ENCODE results near the gene NUDT22. TPM values are rescaled to one million over a fixed set of nuclear protein-coding genes. Genes with fewer than 3 reads are reported as not detected.

NUDT22 gene
- total RNA-seq, 1 experiment from 2014 or later, result 81.5 TPM

- H3K27me3 ChIP-seq (replicated peaks), result no peaks in the 10 kb centered on the region
- peaks cover 3% of the 10 kb centered on the region; the same call in 1 of the 2 replicates for H3K9me3 ChIP-seq (replicated peaks)
- DNase-seq (ENCODE audit: low read depth in 1 of 2, low spot score in 2 of 2), result no peak
- peaks cover 46% of the 10 kb centered on the region for H3K36me3 ChIP-seq
- peaks cover 25% of the 10 kb centered on the region for H3K4me1 ChIP-seq (replicated peaks)
- H3K27ac ChIP-seq, result no peak overlapping the region
- no peak overlapping the region; the same call in 1 of the 2 replicates for H3K4me3 ChIP-seq
Measured at GRCh38 chr11:64253043-64253442, 27.0 kb downstream of the NUDT22 start.

- H3K9me3 ChIP-seq (replicated peaks), result peaks cover 3% of the 10 kb centered on the region; the same call in 1 of the 2 replicates
- peaks cover 25% of the 10 kb centered on the region for H3K4me1 ChIP-seq (replicated peaks)
- no peak for DNase-seq (ENCODE audit: low read depth in 1 of 2, low spot score in 2 of 2)
- peaks cover 51% of the 10 kb centered on the region for H3K36me3 ChIP-seq
- H3K4me3 ChIP-seq, result no peak overlapping the region
- no peak overlapping the region for H3K27ac ChIP-seq
- H3K27me3 ChIP-seq (replicated peaks), result no peaks in the 10 kb centered on the region
Measured at GRCh38 chr11:64253481-64253880, 27.4 kb downstream of the NUDT22 start.

- no peak overlapping the region for H3K27ac ChIP-seq
- no peaks in the 10 kb centered on the region for H3K27me3 ChIP-seq (replicated peaks)
- peaks cover 59% of the 10 kb centered on the region for H3K36me3 ChIP-seq
- no peak overlapping the region for H3K4me3 ChIP-seq
- peaks cover 3% of the 10 kb centered on the region; the same call in 1 of the 2 replicates for H3K9me3 ChIP-seq (replicated peaks)
- peaks cover 25% of the 10 kb centered on the region for H3K4me1 ChIP-seq (replicated peaks)
- DNase-seq (ENCODE audit: low read depth in 1 of 2, low spot score in 2 of 2), result no peak
Measured at GRCh38 chr11:64254326-64254725, 28.3 kb downstream of the NUDT22 start.

DNA sequence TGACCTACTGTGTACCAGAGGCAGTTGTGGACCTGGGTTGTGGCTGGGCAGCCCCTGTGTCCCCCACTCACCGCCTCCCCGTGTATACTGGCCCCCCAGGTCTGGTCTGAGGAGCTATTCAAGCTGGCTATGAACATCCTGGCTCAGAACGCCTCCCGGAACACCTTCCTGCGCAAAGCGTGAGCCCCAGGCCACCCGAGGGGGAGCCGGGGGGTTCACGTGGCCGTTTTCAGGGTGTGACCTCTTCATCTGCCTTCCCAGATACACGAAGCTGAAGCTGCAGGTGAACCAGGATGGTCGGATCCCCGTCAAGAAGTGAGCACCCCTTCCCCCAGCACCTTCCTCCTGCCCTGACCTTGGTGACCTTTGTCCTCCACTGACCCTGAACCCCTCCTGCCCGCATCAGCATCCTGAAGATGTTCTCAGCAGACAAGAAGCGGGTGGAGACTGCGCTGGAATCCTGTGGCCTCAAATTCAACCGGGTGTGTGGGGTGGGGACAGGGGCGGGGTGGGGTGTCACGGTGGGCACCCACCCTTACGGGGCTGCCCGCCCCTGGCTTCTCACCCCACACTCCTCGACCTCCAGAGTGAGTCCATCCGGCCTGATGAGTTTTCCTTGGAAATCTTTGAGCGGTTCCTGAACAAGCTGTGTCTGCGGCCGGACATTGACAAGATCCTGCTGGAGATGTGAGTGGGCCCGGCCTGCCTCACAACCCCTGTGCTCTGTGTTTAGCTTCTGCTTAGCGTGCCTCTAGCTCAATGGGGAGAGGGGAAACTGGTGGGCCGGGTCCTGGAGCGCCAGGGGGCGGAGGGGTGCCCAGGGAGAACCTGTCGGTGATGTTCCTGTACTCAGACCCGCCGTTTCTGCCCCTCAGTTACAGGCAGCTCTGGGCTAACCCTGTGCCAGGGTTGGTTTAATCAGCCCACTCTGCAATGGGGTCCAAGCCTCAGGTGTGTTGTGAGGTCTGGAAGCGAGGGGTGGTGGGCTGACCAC, 29.4 kb downstream of the NUDT22 start:
- no peak for DNase-seq (ENCODE audit: low read depth in 1 of 2, low spot score in 2 of 2)

DNA sequence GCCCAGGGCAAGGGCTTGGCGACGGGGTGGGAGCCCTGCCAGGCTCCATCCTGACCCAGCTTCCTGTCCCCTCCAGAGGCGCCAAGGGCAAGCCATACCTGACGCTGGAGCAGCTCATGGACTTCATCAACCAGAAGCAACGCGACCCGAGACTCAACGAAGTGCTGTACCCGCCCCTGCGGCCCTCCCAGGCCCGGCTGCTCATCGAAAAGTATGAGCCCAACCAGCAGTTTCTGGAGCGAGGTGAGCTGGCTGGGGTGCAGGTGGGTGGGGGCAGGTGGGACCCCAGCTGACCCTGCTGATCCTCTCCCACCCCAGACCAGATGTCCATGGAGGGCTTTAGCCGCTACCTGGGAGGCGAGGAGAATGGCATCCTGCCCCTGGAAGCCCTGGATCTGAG, 30.2 kb downstream of the NUDT22 start:
- Histone ChIP-seq H3K4me3 (no peak overlapping the region), H3K9me3 (replicated peaks) (peaks cover 3% of the 10 kb centered on the region; the same call in 1 of the 2 replicates), H3K4me1 (replicated peaks) (peaks cover 18% of the 10 kb centered on the region), H3K27me3 (replicated peaks) (no peaks in the 10 kb centered on the region), H3K27ac (no peak overlapping the region), H3K36me3 (peaks cover 77% of the 10 kb centered on the region)
- no peak for DNase-seq (ENCODE audit: low read depth in 1 of 2, low spot score in 2 of 2)

More for the DNA sequence above, 29.4 kb downstream of the NUDT22 start:
- Histone ChIP-seq H3K4me1 (replicated peaks) (peaks cover 25% of the 10 kb centered on the region), H3K36me3 (peaks cover 70% of the 10 kb centered on the region), H3K27ac (no peak overlapping the region), H3K4me3 (no peak overlapping the region), H3K27me3 (replicated peaks) (no peaks in the 10 kb centered on the region), H3K9me3 (replicated peaks) (peaks cover 3% of the 10 kb centered on the region; the same call in 1 of the 2 replicates)

- no peak for DNase-seq (ENCODE audit: low read depth in 1 of 2, low spot score in 2 of 2)
- Histone ChIP-seq H3K27me3 (replicated peaks) (no peaks in the 10 kb centered on the region), H3K36me3 (peaks cover 90% of the 10 kb centered on the region), H3K4me3 (no peak overlapping the region), H3K9me3 (replicated peaks) (no peaks in the 10 kb centered on the region), H3K4me1 (replicated peaks) (peaks cover 16% of the 10 kb centered on the region), H3K27ac (no peak overlapping the region)
Measured at GRCh38 chr11:64258356-64258755, 32.3 kb downstream of the NUDT22 start.

- Histone ChIP-seq H3K27ac (no peak overlapping the region), H3K4me3 (no peak overlapping the region), H3K4me1 (replicated peaks) (peaks cover 19% of the 10 kb centered on the region), H3K27me3 (replicated peaks) (no peaks in the 10 kb centered on the region), H3K9me3 (replicated peaks) (no peaks in the 10 kb centered on the region), H3K36me3 (peaks cover 97% of the 10 kb centered on the region)
- no peak for DNase-seq (ENCODE audit: low read depth in 1 of 2, low spot score in 2 of 2)
Measured at GRCh38 chr11:64258946-64259532, 33.0 kb downstream of the NUDT22 start.

DNA sequence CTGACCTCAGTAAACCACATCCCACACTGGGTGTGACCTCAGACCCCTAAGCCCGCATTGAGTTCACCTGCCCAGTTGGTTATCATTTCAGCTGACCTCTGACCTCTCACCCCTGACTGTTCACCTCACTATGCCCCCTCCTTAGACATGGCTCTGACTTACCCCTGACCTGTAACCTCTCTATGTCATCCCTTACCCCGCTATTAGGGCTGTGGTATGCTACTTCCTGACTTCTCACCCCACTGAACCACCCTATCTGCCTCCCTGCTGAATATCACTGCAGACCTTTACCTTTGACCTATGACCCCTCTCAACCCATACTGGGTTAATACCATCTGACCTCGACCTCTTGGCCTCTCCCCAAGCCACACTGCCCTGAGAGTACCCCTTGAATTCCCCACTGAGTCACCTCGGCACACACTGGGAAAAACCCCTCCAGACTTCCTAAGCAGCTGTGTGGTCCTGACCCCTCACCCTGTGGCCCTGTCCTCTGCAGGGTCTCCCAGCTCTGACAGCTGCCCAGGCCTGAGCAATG, 33.5 kb downstream of the NUDT22 start:
- no peak for DNase-seq (ENCODE audit: low read depth in 1 of 2, low spot score in 2 of 2)
- Histone ChIP-seq H3K4me1 (replicated peaks) (peaks cover 19% of the 10 kb centered on the region), H3K27ac (no peak overlapping the region), H3K4me3 (no peak overlapping the region), H3K27me3 (replicated peaks) (no peaks in the 10 kb centered on the region), H3K9me3 (replicated peaks) (no peaks in the 10 kb centered on the region), H3K36me3 (peaks cover 97% of the 10 kb centered on the region)

DNA sequence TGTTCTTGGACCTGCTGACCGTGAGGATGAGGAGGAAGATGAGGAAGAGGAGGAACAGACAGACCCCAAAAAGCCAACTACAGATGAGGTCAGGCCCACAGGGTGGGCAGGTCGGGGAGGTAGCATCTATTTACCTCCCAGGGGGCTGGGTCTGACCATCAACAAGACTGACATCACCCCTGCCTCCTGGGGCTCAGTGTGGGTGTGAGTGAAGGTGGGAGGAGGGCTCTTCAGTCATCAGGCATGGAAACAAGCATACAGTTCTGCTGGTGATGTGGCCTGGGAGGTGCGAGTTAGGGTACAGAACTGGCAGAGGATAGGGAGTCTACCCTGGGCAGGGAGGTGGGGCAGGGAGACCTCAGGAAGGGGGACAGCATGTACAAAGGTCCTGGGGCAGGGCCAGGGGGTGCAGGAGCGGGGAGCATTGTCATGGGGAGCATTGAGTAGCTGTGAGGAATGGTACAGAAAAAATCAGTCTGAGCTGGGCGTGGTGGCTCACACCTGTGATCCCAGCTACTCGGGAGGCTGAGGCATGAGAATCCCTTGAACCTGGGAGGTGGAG, 34.2 kb downstream of the NUDT22 start:
- DNase-seq (ENCODE audit: low read depth in 1 of 2, low spot score in 2 of 2), result no peak
- H3K4me3 ChIP-seq, result no peak overlapping the region
- peaks cover 19% of the 10 kb centered on the region for H3K4me1 ChIP-seq (replicated peaks)
- no peaks in the 10 kb centered on the region for H3K9me3 ChIP-seq (replicated peaks)
- H3K27me3 ChIP-seq (replicated peaks), result no peaks in the 10 kb centered on the region
- H3K27ac ChIP-seq, result no peak overlapping the region
- peaks cover 93% of the 10 kb centered on the region for H3K36me3 ChIP-seq

GRCh38 chr11:64261556-64262080, 35.5 kb downstream of the NUDT22 start:
- Histone ChIP-seq H3K9me3 (replicated peaks) (no peaks in the 10 kb centered on the region), H3K27me3 (replicated peaks) (no peaks in the 10 kb centered on the region), H3K4me3 (no peak overlapping the region), H3K27ac (no peak overlapping the region), H3K4me1 (replicated peaks) (peaks cover 19% of the 10 kb centered on the region), H3K36me3 (peaks cover 93% of the 10 kb centered on the region)
- no peak for DNase-seq (ENCODE audit: low read depth in 1 of 2, low spot score in 2 of 2)

DNA sequence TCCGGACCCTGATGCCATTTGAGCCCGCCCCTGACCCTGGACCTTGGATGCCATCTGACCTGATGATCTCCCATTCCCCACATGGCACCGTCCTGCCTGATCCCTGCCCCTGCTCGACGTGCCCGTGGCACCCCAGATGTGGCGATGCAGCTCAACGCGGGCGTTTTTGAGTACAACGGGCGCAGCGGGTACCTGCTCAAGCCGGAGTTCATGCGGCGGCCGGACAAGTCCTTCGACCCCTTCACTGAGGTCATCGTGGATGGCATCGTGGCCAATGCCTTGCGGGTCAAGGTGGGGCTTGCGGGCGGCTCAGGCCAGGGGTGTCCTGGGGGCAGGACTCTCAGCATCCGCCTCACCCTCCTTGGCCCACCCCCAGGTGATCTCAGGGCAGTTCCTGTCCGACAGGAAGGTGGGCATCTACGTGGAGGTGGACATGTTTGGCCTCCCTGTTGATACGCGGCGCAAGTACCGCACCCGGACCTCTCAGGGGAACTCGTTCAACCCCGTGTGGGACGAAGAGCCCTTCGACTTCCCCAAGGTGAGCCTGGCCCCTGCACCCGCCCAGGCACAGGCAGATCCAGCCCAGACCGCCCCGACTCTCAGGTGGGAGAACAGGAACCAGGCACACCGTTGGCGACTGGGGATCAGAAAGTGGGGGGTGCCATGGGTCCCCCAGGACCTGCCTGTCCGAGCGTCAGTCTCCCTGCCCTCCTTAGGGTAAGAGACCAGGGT, 36.4 kb downstream of the NUDT22 start:
- peak overlapping the region; percentile 21; the same call in 1 of the 2 replicates for H3K27ac ChIP-seq
- H3K4me3 ChIP-seq, result no peak overlapping the region
- peaks cover 19% of the 10 kb centered on the region for H3K4me1 ChIP-seq (replicated peaks)
- DNase-seq (ENCODE audit: low read depth in 1 of 2, low spot score in 2 of 2), result no peak
- no peaks in the 10 kb centered on the region for H3K27me3 ChIP-seq (replicated peaks)
- peaks cover 93% of the 10 kb centered on the region for H3K36me3 ChIP-seq
- no peaks in the 10 kb centered on the region for H3K9me3 ChIP-seq (replicated peaks)

DNA sequence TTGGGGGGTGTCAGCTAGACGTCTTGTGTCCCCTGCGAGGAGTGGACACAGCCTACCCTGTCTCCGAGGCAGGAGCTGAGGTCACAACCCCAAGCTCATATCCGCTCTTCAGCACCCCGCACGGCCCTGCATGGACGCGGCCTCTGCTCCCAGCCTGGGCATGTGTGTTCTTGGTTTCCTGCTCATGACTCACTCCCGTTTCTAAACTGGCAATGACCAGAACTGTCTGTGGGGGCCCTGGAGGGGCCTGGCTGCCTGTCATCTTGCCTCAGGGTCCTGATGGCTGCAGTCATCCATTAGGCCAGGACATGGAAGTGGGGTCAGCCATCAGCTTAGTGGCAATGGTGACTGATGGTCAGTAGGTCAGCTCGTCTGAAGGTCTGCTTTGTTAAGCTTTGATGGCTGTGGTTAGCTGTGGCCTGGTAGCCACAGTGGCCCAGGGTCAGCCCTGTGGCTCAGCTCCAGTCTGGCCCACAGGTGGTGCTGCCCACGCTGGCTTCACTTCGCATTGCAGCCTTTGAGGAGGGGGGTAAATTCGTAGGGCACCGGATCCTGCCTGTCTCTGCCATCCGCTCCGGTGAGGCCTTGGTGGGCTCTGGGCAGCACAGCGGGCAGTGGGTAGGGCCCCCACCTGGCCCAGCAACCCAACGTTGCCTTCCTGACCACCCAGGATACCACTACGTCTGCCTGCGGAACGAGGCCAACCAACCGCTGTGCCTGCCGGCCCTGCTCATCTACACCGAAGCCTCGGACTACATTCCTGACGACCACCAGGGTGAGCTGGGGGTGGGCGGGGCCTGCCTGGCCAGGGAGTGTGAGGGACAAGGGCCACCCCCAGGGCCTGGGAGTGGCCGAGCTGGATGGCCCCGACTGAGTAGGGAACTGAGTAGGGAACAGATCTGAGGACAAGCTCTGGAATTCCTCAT, 37.2 kb downstream of the NUDT22 start:
- H3K27ac ChIP-seq, result peak overlapping the region; percentile 21; the same call in 1 of the 2 replicates
- peak in 1 of 2 experiments; percentile 29 for DNase-seq (ENCODE audit: low read depth in 1 of 2, low spot score in 2 of 2)

More for the DNA sequence above, 37.2 kb downstream of the NUDT22 start:
- Histone ChIP-seq H3K4me3 (no peak overlapping the region), H3K4me1 (replicated peaks) (peaks cover 23% of the 10 kb centered on the region), H3K9me3 (replicated peaks) (no peaks in the 10 kb centered on the region), H3K36me3 (peaks cover 90% of the 10 kb centered on the region), H3K27me3 (replicated peaks) (no peaks in the 10 kb centered on the region)

All from SJSA1 (cell line).